HG02938 (cell line): ENCODE measurements around the gene IL23A.
"Not testable (repeated sequence)": the region's sequence is repeated elsewhere in the genome, so short reads cannot be mapped to it uniquely, and the experiment has no call there.

Experiments
- ATAC-seq: cut with Tn5 transposase; IDR thresholded peaks from one replicate; pipeline ENCODE4 v1.9.1; 2021; ENCODE audit warnings: mild to moderate bottlenecking, moderate library complexity; ENCODE audit not compliant: unreplicated experiment

IL23A gene

GRCh38 chr12:56338308-56339157 is at the start of gene IL23A:
Gene IL23A (plus strand): TSS chr12:56338884. CDS start chr12:56339045, 161 bp downstream.
- no peak for ATAC-seq

- ATAC-seq = no peak
Measured at GRCh38 chr12:56293795-56294194, 44.9 kb upstream of the IL23A start.

- ATAC-seq = no peak
Measured at GRCh38 chr12:56296295-56296694, 42.4 kb upstream of the IL23A start.

DNA sequence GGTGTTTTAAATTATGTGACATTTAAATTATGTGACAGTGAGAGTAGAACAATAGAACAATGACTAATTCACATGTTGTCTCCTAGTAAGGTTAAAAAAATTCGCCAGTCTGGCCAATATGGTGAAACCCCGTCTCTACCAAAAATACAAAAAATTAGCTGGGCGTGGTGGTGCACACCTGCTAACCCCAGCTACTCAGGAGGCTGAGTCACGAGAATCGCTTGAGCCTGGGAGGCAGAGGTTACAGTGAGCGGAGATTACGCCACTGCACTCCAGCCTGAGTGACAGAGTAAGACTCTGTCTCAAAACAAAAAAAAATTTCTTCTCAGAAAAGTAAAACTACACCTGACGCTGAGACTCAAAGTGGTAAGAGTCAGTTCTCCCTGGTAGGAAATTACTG is 41.3 kb upstream of the IL23A start:
- ATAC-seq = no peak

- ATAC-seq = no peak
Measured at GRCh38 chr12:56298828-56299227, 39.9 kb upstream of the IL23A start.

DNA sequence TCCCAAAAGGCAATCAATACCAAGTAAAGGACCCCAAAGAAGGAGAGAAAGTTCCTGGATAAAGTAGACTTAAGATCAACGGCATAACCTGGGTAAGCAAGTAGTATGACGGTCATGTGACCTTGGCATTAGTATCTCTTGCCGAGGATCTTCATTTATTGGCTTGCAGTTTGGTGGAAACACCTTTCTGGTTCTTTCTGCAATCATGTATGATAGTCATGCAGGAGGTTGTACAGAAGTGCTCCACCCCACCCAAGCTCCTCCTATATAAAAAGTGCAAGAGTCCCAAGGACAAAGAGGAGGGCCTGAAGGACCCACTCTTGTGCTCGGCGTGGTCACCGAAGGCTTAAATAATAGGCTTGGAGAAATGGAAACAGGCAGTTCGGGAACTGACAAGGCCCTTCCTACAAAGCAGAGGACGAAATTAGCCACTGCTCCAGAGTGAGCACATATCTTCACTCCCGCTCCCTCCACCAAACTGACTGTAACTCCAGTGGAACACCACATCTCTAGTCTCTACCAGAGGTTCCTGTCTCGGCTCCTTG is 39.3 kb upstream of the IL23A start:
- ATAC-seq = peak; percentile 8

DNA sequence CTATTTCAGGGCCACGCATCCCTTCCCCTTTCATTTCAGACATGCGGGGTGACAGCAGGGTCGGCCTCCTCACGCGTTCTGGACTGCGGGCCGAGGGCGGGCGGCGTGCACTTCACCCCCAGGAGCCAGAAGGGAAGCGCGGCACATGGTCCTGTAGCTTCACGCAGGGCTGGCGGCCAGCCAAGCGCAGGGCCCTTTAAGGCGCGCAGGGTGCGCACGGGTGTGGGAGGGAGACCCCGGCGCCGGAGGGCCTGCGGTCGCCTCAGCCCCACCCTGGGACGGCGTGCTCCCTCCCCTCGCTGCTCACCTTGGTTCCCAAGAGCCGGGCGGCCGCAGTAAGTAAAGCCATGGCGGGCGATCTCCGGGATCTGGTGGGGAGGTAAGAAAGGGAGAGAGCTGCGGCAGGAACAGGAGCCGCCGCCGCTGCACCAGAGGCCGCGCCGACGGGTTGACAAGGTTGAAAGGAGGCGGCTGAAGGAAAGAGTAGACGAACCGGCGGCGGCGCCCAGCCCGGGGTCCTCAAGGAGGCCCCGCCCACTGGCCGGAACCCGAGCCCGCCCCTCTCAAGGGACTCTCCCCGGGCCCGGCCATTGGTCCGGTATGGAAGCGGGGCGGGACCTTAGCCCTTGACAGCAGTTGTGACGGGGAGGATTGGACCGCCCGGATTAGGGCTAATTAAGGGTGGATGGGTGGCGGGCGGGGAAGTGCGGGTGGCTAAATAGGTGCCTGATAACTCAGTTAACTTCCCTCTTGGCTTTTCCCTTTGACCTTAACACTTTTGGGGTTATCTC is 38.6 kb upstream of the IL23A start, which contains the start of gene CS:
TSS of gene CS (minus strand) at position 478 of the 791 bp plus-strand sequence. CDS start at position 349, 129 bp downstream.
- peak; percentile 91 for ATAC-seq

DNA sequence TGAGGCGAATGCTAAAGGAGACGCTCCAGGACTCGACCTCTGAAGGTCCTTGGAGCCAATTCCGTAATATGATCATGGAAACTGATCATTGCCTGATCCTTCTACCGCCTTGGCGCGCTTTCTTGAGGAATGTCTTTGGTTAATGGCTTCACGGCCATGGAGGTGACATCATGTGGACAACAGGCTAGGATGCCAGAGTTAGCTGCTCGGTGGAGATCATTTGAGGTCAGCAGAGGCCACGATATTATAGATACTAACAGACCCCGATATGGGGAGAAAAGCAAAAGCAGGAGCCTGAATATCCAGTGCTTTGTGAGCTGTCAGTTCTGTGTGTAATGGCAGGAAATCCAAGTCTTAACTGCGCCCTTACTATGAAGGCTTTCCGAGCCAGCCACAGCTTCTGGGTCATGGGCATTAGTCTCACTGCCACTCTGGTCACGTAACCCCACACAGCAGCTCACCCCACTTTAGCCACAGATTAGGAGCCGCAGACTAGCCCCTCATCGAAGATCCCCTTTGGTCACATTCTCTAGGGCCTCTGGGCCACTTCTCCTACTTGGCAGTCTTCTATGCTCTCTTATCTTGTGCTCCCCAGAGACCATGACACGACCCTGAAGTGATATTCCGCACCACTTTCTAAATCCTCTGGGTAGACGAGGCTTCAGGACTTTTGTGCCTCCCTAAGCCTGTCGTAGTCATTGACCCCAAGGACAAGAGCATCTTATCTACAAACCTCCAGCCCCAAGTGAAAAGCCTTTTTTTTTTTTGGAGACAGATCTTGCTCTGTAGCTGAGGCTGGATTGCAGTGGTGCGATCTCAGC is 37.8 kb upstream of the IL23A start:
- ATAC-seq = no peak

DNA sequence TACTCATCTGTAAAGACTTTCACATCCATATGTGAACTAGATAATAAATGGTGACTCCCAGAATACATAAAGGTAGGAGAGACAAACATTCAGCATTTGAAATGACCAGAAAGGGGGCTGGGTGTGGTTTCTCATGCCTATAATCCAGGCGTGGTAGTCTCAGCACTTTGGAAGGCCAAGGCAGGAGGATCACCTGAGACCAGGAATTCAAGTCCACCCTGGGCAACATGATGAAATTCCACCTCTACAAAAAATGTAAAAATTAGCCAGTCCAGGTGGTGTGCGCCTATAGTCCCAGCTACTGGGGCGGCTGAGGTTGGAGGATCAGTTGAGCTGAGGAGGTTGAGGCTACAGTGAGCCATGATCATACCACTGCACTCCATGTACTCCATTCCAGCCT is 34.4 kb upstream of the IL23A start:
- no peak for ATAC-seq

DNA sequence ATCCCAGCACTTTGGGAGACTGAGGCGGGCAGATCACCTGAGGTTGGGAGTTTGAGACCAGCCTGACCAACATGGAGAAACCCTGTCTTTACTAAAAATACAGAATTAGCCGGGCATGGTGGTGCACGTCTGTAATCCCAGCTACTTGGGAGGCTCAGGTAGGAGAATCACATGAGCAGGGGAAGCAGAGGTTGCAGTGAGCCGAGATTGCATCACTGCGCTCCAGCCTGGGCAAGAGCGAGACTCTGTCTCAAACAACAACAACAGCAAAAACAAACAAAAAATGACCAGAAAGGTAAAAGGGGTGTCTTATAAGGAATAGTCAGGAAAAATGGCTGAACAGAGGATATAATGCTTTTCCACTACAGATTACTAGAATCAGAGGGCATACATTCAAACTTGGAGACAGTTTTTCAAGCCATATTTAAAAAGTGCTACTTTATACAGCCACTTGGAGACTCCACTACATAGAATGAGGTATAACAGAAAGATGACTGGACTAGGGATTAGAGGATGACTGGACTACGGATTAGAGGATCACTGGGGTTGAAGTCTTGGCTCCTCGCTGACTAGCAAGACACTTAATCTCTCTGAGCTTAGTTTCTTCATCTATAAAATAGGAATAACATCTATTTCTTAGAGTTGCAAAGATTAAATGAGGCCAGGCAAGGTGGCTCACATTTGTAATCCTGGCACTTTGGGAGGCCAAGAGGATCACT is 33.7 kb upstream of the IL23A start:
- ATAC-seq = no peak

- no peak for ATAC-seq
Measured at GRCh38 chr12:56307221-56307965, 31.3 kb upstream of the IL23A start.

DNA sequence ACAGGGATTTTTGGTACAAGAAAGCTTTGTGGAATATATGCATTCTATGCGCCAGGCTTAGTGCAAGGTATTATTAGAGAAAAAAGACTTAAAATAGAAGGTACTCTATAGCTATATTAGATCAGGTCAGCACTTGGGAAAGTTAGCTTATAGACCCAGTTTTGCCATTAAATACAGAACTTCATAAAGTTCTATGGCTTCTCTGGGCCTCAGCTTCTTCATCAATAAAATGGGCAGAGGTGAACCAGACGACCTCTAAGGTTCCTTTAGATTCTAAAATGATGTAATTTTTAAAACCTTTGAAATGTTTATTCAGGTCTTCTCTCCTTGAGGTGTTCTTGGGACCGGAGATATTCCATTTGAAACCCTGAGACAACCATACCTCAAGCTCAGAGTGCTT is 30.0 kb upstream of the IL23A start:
- no peak for ATAC-seq

DNA sequence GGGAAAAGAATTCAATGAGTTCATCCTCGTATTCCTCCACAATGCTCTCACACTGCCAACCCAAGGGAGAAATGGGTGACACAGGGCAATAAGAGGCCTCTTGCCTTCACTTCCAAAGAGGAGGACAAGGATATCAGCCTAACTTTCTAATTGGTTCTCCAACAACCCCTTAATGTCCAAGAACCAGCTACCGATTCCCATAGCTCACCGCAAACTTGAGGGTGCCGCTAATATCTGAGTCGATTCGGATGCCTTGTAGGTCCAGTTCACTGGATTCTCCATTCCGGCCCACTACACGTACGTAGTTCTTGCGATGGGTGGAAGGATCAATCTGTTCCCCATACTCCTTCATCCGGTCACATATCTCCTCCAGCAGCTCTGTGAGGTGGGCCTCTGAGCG is 27.7 kb upstream of the IL23A start:
- no peak for ATAC-seq

DNA sequence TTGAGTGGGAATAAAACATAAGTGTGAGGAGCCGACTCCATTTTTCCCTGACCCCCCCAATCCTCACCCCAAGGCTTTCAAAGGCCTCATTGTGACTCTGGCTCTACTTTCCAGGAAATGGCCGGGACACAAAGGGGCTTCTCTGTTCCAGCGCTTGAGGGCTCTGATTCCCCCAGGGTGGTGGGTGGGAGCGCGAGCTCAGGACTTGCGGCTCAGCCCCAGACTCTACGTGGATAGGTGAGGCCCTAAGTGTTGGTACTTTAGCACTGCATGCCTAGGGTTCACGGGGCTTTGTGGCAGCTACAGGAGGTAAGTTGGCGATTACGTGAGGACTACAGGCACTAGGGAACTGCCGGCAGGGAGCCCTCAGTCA is 23.4 kb upstream of the IL23A start:
- ATAC-seq = no peak

DNA sequence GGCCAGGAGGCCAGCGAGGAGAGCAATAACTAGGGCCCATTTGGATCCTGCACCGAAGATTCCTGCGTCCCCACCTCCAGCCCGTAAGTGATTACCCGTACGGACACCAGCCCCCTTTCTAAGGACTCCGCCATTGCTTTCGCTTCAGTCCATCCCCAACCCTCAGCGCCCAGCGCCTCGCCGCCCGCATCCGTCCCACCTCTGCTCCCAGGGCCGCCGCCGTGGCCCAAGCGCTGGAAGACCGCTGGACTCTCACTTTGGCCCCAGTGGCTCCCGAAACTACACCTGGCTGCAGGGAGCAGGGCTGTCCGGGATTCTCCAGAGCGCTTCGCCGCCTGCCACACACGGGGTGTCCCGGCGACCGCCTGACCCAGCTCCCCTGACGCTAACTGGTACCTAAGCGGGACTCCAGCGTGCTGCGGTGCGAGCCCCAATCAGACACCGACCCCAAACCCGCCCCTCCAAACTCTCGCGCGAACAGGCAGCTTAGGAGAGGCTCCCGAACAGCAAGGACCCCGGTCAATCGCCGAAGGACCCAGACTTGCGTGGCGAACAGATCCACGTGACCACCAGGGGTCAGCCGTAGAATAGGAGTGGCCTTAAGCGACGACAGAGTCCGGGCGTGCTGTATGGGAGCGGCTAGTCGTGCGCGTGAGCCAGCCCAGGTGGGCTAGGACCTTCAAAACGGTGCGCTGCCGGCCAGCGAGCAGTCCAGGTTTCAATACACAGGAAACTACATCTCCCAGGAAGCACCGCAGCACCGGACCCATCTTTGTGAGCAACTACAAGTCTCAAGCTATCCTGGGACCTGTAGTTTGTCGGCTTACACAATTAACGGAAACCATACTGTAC is 22.8 kb upstream of the IL23A start, which contains the start of gene CNPY2:
TSS of gene CNPY2 (minus strand) at position 367 of the 852 bp plus-strand sequence. CDS start 771 bp downstream, outside the sequence.
- peak; percentile 94 for ATAC-seq

- ATAC-seq = no peak
Measured at GRCh38 chr12:56317675-56318074, 21.0 kb upstream of the IL23A start.

DNA sequence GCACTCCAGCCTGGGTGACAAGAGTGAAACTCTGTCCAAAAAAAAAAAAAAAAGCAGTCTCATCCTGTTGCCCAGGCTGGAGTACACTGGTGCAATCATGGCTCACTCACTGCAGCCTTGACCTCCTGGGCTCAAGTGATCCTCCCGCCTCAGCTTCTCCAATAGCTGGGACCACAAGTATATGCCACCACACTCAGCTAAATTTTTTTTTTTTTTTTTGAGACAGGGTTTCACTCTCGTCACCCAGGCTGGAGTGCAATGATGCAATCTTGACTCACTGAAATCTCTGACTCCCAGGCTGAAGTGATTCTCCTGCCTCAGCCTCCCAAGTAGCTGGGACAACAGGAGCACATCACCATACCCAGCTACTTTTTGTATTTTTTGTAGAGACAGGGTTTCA is 17.7 kb upstream of the IL23A start:
- ATAC-seq = no peak

GRCh38 chr12:56321610-56322009 is 17.1 kb upstream of the IL23A start:
- not testable (repeated sequence) for ATAC-seq
